ENCODE data around the gene TSR3.

The TSR3 gene

DNA sequence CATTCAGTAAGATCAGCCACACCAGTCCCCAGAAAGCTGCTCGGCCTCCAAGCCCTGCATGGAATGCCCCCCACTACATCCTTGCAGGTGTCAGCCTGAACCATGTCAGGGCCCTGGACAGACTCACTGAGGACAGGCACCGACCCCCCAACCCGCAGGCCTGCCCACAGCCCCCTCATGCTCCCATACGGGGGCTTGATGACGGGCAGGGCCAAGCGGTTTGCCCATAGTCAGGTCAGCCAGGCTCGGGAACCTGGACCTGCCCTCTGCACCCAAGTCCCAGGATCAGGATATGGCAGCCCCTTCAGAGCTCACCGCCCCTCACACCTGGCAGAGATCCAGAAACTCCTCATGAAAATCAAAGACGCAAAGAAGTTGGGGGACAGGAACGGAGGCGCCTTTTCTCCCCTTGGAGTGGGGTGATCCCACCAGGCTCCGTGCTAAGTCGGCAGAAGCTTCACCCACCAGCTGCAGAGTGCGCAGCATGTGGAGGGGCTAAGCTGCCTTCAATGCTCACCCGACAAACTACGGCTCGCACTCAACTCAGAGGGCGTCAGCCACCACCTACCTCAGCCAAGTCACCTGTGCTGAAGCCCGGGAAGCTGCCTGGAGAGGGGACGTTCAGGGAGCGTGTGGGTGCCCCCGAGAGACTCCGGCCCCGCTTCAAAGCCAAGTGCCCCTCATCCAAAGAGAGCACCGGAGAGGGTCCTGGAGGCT lies 26.6 kb upstream of the TSR3 start:
- no peak for DNase-seq (ENCODE audit: low read depth in 4 of 4, low spot score in 1 of 4)

DNA sequence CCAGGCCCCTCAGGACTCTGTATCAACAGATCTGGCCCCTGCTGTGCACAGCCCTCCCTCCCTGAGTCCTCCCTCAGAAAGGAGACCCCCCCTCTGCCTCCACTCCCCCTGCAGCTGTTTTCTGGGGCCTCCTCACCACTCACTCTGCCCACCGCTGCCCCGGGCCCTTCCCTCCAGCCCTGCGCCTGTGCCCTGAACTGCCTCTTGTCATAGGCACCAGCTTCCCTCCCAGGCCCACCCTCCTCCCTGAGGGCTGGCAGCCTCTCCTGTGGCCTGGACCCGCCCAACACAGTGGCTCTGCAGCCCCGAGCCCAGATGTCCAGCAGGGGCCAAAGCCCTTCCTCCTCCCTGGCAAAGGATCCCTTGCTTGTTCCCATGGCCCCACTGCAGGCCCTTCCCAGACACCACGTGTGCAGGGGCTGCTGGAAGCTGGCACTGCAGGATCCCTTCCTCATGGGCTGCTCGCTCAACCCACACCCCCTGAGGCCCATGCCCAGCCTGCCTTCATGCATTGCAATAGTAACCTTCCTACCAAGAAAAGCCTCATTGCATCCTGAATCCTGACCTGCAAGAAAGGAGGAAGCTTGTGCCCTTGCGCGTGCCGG lies 25.8 kb upstream of the TSR3 start:
- DNase-seq (ENCODE audit: low read depth in 4 of 4, low spot score in 1 of 4): no peak

GRCh38 chr16:1375741-1376410 lies 24.2 kb upstream of the TSR3 start:
- DNase-seq (ENCODE audit: low read depth in 4 of 4, low spot score in 1 of 4): no peak

DNA sequence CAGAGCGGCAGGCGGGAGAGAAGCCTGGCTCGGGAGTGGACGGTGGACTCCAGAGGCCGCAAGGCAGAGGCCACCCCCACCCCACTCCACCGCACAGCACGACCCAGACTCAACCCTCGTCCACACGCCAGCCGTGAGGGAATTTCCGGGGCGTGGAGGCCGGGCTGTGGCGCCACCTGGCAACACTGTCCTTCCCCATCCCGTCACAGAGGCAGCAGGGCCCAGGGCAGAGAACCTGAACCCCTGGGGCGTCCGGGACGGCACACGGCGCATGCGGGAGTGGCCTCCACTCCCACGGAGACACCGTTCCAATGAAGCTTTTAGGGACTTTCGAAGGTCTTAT lies 23.6 kb upstream of the TSR3 start:
- DNase-seq (ENCODE audit: low read depth in 4 of 4, low spot score in 1 of 4): no peak

GRCh38 chr16:1374418-1375297 lies 23.0 kb upstream of the TSR3 start:
- no peak for DNase-seq (ENCODE audit: low read depth in 4 of 4, low spot score in 1 of 4)

GRCh38 chr16:1372292-1372950 lies 20.7 kb upstream of the TSR3 start:
- no peak for DNase-seq (ENCODE audit: low read depth in 4 of 4, low spot score in 1 of 4)

DNA sequence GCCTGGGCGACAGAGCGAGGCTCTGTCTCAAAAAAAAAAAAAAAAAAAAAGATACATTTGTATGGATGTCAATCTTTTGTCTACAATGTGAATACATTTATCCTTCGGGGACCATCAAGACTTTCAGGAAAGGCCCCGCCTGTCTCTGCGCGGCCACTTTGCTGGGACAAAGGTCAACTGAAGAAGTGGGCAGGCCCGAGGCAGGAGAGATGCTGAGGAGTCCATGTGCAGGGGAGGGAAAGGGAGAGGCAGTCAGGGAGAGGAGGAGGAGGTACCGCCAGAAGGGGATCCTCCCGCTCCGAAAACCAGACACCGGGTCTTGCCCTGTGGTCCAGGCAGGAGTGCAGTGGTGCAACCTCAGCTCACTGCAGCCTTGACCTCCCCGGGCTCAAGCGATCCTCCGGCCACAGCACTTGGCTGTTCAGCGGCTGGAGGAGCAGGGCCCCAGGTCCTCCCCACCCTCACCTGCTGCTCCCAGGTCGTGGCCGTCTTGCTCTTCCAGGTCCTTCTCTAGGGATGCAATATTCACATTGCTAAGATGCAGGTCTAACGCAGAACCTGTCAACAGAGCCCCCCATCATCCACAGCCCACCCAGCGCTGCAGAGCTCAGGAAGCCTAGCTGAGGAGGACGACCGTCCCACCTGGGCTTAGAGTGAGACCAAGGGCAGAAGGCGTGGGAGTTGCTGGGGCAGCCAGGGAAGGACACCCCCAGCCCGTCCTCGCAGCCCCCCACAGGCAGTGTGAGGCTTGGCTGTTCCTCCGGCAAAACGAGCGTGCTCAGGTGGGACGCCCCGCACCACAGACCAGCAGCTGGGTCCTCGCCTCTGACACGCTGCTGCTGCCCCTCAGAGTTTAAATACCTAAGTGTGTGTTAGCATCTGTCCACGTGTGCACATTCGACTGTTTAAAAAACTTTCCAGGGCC lies 19.6 kb upstream of the TSR3 start:
- no peak for DNase-seq (ENCODE audit: low read depth in 4 of 4, low spot score in 1 of 4)

GRCh38 chr16:1367486-1368174 lies 16.0 kb upstream of the TSR3 start:
- no peak for DNase-seq (ENCODE audit: low read depth in 4 of 4, low spot score in 1 of 4)

GRCh38 chr16:1366712-1367299 lies 15.1 kb upstream of the TSR3 start:
- DNase-seq (ENCODE audit: low read depth in 4 of 4, low spot score in 1 of 4): no peak

DNA sequence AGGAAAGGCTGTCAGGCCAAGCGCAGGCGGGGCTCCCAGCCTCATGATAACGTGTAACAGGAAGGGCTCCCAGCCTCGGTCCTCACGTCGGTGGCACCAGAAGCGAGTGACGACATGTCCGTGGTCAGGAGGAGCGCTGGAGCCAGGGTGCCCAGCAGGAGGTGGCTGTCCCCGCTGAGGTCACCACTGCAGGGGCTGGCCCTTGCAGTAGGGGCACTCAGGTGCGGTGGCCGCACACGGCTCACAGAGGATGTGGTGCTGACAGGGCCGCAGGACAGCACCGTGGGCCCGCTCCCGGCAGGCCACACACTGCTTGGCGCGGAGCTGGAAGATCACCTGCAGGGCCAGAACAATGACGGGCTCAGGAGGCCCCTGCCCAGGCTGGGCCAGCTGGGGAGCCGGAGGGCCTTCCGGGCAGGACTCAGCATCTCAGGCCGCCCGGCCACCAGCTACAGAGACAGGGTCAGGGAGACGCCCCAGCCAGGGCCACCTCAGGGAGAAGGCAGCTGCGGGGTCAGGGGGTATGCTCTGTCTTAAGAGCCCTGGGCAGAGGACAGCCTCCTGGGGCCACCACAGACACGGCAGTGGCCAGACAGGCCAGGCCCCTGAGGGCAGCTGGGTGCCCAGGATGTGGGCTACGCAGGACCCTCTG lies 14.5 kb upstream of the TSR3 start:
- DNase-seq (ENCODE audit: low read depth in 4 of 4, low spot score in 1 of 4): no peak

DNA sequence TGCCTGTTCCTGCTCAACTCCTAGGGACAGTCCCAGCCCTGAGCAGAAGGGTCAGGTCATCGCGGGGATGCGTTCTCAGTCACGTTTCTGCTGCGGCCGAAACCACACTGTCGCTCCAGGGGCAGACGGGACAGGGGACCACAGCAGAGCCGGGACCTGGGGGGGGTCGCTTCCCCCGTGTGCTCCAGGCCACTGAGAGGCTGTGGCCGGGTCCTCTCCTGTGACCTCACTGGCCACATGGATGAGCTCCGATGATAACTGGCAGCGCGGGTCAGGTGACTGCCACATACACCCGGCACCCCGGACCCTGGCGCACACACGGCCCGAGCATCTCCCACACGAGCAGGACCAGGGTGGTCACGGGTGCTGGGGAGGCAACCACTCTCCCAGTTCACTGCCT lies 12.8 kb upstream of the TSR3 start:
- DNase-seq (ENCODE audit: low read depth in 4 of 4, low spot score in 1 of 4): no peak

DNA sequence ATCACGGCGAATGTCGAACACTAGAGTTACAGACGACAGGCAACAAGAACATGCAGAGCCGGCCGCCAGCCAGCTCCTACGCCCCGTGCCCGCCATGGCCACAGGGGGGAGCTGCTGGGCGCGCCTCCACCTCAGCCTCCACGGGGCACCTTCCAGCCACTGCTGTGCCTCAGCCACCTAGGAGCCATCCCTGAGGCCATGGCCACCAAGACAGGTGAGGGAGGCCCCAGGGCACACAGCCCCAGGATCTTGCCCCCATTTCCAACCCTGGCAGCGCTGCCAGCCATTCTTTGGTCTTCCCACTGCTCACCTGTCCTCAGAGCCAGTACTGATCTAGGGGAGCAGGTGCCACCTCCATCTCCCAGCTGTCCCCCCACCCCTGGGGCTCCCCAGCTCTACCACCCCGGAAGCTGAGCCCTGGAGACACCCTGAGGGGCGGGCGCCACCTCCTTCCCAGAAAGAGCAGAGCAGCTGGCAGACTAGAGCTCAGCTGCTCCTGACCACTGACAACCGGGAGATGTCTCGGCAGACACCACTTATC lies 11.9 kb upstream of the TSR3 start:
- peak; percentile 37 to 59 (median 50) for DNase-seq (ENCODE audit: low read depth in 4 of 4, low spot score in 1 of 4)

GRCh38 chr16:1362807-1363206 lies 11.1 kb upstream of the TSR3 start:
- DNase-seq (ENCODE audit: low read depth in 4 of 4, low spot score in 1 of 4): no peak

DNA sequence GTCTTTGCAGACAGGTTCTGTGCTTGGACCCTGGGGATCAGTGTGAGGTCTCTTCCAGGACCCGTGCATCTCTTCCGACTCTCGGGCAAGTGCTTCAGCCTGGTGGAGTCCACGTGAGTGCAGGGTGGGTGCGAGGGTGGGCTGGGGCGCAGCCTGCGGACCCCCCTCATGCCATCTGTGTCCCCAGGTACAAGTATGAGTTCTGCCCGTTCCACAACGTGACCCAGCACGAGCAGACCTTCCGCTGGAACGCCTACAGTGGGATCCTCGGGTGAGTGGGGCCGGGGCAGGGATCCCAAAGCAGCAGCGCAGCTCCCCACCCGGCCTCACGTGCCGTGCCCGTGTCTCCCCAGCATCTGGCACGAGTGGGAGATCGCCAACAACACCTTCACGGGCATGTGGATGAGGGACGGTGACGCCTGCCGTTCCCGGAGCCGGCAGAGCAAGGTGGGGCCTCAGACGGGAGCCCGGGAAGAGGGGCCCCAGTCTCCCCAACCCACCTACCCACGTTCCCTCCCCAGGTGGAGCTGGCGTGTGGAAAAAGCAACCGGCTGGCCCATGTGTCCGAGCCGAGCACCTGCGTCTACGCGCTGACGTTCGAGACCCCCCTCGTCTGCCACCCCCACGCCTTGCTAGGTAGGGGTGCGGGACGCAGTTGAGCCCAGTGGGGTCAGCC lies 10.1 kb upstream of the TSR3 start:
- DNase-seq (ENCODE audit: low read depth in 4 of 4, low spot score in 1 of 4): no peak

DNA sequence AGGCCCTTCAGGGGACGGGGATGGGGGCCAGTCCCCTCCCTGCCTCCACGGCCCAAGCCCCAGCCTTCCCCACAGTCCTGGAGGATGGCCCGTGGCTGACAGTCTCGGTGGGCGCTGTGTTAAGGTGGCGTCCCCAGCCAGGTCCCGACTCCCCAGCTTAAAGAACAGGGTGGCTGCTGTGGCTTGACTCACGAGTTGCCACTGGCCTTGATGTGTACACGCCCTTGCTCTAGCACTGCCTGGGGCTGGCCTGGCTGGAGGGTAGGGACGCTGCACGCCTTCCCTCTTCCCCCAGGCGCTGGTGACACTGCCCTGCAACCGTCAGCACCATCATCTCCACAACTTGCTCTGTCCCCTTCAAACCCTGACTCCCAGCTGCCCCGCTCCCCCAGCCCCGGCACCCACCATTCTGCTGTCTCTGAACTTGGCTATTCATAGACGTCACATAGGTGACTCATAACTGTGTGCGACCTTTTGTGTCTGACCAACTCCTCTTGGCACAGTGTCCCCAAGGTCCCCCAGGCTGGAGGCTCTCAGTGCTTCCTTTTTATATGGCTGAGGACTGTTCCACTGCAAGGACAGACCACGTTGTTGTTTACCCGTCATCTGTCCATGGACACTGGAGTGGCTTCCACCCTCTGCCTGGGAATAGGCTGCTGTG lies 6.4 kb upstream of the TSR3 start:
- DNase-seq (ENCODE audit: low read depth in 4 of 4, low spot score in 1 of 4): no peak

GRCh38 chr16:1356061-1356900 lies 4.6 kb upstream of the TSR3 start:
- no peak for DNase-seq (ENCODE audit: low read depth in 4 of 4, low spot score in 1 of 4)

All from stimulated activated CD4-positive, alpha-beta T cell treated with anti-CD3 and anti-CD28 coated beads, Interleukin-1b, Interleukin-23, amount 100 ng/mL, for 24 hours (primary cell).